GM21529 (cell line): ENCODE results near the gene ST6GALNAC3.
A peak's percentile ranks its signal among the peaks of the same experiment; 100 is the strongest.
"Not testable (repeated sequence)": the region's sequence is repeated elsewhere in the genome, so short reads cannot be mapped to it uniquely, and the experiment has no call there.

Source experiments
- ATAC-seq: cut with Tn5 transposase; IDR thresholded peaks from one replicate; pipeline ENCODE4 v1.9.1; 2021; ENCODE audit not compliant: unreplicated experiment

Gene ST6GALNAC3

DNA sequence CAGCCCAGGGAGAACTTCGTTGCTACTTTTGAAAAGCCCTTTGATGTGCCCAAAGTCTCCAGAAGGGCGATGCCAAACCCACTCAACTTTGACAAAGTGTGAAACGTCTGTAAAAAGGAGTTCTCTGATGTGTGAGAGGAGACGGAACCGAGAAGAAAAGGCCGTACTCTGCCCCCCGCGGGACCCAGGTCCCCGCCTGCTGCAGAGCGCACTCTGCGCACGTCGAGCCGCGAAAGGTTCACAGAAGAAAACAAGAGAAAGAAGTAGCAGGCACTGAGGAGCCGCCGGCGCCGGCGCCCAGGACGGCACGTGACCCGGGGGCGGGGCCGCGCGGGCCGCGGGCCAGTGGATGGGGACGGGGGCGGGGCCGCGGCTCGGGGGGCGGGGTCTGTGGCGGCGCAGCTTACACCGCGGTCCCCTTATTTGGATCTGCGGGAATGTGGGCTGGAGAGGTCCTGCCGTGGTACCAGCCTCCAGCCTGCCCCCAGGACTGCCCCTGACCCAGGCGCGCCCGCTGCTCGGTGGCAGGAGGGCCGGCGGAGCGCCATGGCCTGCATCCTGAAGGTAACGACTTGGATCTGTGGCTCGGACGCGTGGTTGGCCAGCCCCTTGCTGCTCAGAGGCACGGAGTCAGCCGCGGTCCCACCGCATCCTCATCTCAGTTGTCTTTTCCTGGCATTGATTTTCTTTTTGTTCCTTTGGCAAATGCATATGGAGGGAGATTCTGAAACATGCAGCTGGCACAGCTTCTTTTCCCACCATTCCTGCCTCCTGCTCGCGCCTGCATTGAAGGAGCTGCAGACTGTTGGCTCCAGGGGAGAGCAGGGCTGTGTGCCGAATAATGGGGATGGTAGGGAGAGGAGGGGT is at the start of gene ST6GALNAC3:
Gene ST6GALNAC3 (plus strand): TSS at position 426 of the 867 bp plus-strand sequence.
- peak; percentile 87 for ATAC-seq

DNA sequence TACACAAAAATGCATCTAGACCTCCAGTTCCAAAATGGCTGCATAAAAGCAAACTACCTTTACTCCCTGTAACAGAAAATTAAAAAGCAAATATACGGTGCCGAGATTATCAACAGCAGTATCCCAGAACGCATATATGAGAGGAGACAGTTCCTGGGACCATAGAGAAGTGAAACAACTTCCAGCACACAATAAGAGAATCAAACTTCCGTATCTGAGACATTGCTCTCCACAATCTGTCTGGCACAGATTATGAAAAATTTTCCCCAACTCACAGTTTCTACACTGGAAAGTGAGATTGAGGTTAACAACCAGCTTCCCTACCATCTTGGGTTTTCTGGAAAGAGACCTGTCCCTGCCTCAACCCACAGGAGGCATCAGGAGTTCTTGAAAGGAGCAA is 47.2 kb upstream of the ST6GALNAC3 start:
- ATAC-seq, result no peak

GRCh38 chr1:76029331-76029730 is 45.2 kb upstream of the ST6GALNAC3 start:
- ATAC-seq, result no peak

DNA sequence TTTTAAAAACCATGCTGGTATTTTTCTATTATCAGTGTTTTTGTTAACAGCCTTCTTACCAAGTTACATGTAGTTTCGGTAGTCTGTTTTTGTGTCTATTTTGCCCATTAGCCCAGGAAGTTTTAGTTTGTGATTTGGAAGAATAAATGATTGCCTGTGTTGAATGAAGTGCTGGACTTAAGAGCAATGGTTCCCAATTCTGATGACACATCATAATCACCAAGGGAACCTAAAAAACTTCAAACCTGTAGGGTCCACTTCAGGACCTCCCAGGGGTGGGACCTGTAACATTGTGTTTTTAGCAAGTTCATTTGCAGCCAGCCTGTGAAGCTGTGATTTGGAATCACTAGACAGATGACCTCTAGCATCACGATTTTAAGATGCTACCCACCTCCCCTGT is 43.0 kb upstream of the ST6GALNAC3 start:
- no peak for ATAC-seq

DNA sequence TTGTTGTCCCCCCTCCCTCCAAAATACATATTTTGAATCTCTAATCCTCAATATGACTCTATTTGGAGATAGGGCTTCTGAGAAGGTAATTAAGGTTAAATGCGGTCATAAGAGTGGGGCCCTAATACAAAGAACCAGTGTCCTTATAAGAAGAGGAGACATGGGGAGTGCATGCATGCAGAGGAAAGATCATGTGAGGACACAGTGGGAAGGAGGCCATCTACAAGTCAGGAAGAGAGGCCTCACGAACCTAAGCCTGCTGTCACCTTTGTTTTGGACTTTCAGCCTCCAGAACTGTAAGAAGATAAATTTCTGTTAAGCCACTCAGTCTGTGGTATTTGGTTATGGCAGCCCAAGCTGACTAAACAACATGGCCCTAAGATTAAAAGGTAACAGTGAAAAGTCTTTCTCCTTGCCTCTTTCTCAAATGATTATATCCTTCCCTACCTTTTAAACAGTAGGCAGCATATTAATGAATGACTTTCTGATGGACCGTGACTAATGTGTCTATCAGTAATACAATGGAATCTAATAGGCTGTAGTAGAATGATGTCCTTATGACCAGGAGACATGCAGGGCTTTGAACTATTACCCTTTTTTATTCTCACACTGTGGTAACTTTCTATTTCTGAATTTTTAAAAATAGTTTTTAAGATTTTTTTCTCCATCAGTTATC is 40.6 kb upstream of the ST6GALNAC3 start:
- no peak for ATAC-seq

GRCh38 chr1:76035053-76035452 is 39.5 kb upstream of the ST6GALNAC3 start:
- no peak for ATAC-seq

- no peak for ATAC-seq
Measured at GRCh38 chr1:76037324-76037723, 37.2 kb upstream of the ST6GALNAC3 start.

- ATAC-seq, result no peak
Measured at GRCh38 chr1:76038287-76039004, 36.1 kb upstream of the ST6GALNAC3 start.

DNA sequence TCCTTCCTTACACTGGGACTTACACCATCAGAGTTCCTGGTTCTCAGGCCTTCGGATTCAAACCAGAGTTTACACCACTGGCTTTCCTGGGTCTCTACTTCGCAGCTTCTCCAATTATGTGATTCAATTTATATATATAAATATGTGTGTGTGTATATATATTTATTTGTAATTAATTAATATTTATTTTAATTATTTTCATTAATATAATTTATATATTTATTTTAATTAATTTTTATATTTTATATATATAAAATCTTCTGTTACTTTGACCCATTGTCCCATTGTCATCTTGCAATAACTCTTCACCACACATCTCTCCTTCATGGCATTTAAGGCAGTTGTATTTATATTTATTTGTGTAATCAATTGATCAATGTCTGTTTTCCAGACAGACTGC is 28.4 kb upstream of the ST6GALNAC3 start:
- no peak for ATAC-seq

GRCh38 chr1:76048219-76048618 is 26.3 kb upstream of the ST6GALNAC3 start:
- no peak for ATAC-seq

- no peak for ATAC-seq
Measured at GRCh38 chr1:76048926-76049325, 25.6 kb upstream of the ST6GALNAC3 start.

- ATAC-seq, result no peak
Measured at GRCh38 chr1:76049498-76049897, 25.0 kb upstream of the ST6GALNAC3 start.

DNA sequence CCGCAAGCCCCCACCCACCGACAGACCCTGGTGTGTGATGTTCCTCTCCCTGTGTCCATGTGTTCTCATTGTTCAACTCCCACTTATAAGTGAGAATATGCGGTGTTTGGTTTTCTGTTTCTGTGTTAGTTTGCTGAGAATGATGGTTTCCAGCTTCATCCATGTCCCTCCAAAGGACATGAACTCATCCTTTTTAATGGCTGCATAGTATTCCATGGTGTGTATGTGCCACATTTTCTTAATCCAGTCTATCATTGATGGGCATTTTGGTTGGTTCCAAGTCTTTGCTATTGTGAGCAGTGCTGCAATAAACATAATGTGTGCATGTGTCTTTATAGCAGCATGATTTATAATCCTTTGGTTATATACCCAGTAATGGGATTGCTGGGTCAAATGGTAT is 24.5 kb upstream of the ST6GALNAC3 start:
- not testable (repeated sequence) for ATAC-seq

GRCh38 chr1:76053021-76053420 is 21.5 kb upstream of the ST6GALNAC3 start:
- ATAC-seq, result no peak

DNA sequence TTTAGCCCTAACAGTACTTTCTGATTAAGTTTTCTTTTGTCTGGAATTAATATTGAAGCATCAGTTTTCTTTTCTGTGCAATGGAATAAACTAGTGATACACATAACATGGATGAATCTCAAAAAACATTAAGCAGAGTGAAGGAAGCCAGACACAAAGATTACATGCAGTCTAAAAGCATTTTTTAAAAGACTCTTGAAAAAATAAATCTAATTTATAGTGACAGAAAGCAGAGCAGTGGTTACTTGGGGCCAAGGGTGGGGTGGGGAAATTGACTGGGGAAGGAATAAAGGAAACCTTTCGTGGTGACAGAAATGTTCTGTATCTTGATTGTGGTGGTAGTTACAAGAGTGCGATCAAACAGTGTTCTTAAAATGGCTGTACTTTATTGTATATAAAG is 20.2 kb upstream of the ST6GALNAC3 start:
- ATAC-seq, result no peak

DNA sequence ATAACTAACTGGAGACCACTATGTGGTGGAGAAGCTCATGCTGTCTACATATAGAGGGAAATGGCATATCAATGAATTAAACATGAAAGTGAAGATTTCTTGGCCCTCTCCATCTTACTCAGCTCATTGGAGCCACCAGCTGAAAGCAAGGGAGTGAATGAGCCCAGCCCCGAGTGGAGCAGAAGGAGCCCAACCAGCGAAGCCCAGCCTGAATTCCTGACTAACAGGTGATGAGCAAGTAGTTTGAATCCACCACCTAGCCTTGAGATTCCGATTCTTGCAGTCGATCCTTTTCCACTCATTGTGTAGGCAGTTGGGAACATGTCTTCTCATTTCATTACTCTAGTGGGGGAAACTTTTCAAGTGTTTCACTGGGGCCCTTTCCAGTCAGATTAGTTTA is 18.6 kb upstream of the ST6GALNAC3 start:
- ATAC-seq, result no peak

DNA sequence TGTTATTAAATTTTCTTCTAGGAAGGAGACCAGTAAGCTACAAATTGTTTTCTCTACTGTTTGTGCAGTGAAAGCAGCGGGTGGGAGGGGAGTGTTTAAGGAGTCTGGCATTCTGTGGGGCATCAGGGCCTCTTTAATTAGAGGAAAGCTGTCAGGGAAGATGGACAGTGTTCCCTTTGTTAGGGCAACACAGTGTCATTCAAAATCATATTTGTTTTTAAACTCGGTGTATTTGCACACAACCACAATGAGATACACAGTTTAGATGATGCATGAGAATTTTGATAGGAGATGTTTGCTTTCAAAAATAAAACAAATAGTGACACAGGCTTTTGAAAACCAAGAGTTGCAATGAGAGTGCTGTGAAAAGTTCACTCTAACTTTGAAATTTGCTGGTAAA is 15.1 kb upstream of the ST6GALNAC3 start:
- no peak for ATAC-seq

DNA sequence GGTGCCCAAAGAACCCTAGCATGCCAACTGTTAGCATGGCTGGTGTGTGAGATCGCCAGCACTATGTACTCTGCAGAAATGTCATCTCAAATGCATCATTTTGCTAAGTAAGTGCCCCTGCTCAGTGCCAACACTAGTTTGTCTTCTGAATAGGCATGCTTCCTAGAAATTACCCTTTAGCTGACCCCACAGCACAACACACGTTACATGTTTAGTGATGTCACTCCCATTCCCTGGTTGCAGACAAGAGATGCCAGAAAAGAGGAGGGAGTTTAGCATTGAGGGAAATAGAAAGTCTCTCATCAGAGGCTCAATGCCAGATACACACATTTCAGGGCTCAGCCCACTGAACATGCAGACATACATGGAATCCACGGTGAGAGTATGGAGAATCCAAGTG is 9.3 kb upstream of the ST6GALNAC3 start:
- ATAC-seq, result no peak

DNA sequence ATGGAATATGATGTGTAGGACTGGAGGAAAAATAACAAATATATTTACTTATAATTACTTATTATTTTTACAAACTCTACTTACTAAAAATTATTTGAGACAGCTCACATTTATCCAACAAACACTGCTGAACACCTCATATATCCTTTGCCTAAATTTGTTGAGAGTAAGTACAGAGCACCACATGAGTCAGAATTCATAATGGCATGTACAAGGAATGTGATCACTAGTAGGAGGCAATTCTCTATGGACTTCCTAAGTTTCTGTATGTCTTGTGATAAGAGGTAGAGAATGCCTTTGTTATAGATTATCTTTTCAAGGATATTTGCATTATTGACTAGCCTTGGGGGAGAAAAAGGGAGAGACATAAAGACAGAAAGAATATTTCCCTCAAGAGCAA is 8.2 kb upstream of the ST6GALNAC3 start:
- ATAC-seq, result no peak

DNA sequence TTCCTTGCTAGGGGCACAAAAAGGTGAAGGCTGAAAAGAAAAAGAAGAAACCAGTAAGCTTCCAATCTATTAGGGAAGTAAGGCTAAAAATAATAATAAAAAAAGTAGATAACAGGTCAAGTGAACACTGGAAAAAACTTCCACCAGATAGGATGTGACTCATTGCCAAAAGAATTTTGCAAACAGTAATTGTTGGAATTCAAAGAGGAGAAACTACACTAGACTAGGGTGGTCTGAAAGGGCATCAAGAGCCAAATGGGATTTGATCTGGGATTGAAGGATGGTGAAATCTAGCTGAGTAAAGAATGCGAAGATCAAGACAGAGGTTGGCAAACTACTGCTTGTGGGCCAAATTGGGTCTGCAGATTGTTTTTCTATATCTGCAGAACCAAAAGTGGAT is 6.0 kb upstream of the ST6GALNAC3 start:
- no peak for ATAC-seq

- no peak for ATAC-seq
Measured at GRCh38 chr1:76068953-76069561, 5.5 kb upstream of the ST6GALNAC3 start.
